Spleen (tissue), 13 donors: ENCODE measurements around the gene AKT1. TPM values are rescaled to one million over a fixed set of nuclear protein-coding genes. Genes with fewer than 3 reads are reported as not detected.

Source experiments
- DNase-seq: peaks from one replicate; pipeline ENCODE4 v3.0.0-alpha.2; 2020
- H3K27ac ChIP-seq, 8 donors: fragments of 200-600 bp; sonication (generic) in 7 of 8; 1 replicate in 4 of 8; 2 replicates in 4 of 8; pipeline versions ENCODE4 v1.5.0 to v1.8.0; 2016 to 2021; ENCODE audit warnings: inconsistent platforms in 4 of 8, mild to moderate bottlenecking in 4 of 8, moderate library complexity in 1 of 8
- H3K27me3 ChIP-seq, 7 donors: fragments of 200-600 bp; sonication (generic) in 6 of 7; replicated peaks in 1 of 7; 1 replicate in 4 of 7; 2 replicates in 3 of 7; pipeline versions ENCODE4 v1.5.0 to v1.8.0; 2016 to 2021; ENCODE audit warnings: inconsistent platforms in 3 of 7, mild to moderate bottlenecking in 1 of 7
- H3K36me3 ChIP-seq, 6 donors: fragments of 200-600 bp; sonication (generic) in 5 of 6; 1 replicate in 4 of 6; 2 replicates in 2 of 6; pipeline versions ENCODE4 v1.5.0 to v1.8.0; 2016 to 2021; ENCODE audit warnings: inconsistent platforms in 2 of 6
- H3K4me1 ChIP-seq, 6 donors: fragments of 200-600 bp; sonication (generic) in 5 of 6; 1 replicate in 3 of 6; 2 replicates in 3 of 6; pipeline versions ENCODE4 v1.5.0 to v1.8.0; 2016 to 2021; ENCODE audit warnings: inconsistent platforms in 3 of 6
- H3K4me3 ChIP-seq, 8 donors: fragments of 200-600 bp; sonication (generic) in 7 of 8; 1 replicate in 4 of 8; 2 replicates in 4 of 8; pipeline versions ENCODE4 v1.5.0 to v1.8.0; 2016 to 2021; ENCODE audit warnings: inconsistent platforms in 4 of 8, mild to moderate bottlenecking in 4 of 8, moderate library complexity in 2 of 8
- H3K9me3 ChIP-seq, 8 donors: fragments of 200-600 bp; sonication (generic) in 7 of 8; 1 replicate in 4 of 8; 2 replicates in 4 of 8; pipeline versions ENCODE4 v1.5.0 to v1.8.0; 2016 to 2021; ENCODE audit warnings: inconsistent platforms in 4 of 8
- CTCF ChIP-seq, 11 experiments: fragments of 200-600 bp in 7 of 11; fragments of 450-650 bp in 4 of 11; sonication (generic) in 4 of 11; IDR thresholded peaks in 8 of 11; conservative IDR thresholded peaks in 3 of 11; 1 replicate in 7 of 11; 2 replicates in 4 of 11; pipeline versions ENCODE4 v1.4.0 to v1.8.0; 2016 to 2021; ENCODE audit warnings: antibody characterized with exemption in 11 of 11, inconsistent platforms in 4 of 11, mild to moderate bottlenecking in 1 of 11
- POLR2A ChIP-seq, 3 donors: fragments of 450-650 bp; IDR thresholded peaks; one replicate each; pipeline ENCODE4 v1.5.1; 2017; ENCODE audit warnings: antibody characterized with exemption in 3 of 3, mild to moderate bottlenecking in 1 of 3
- POLR2AphosphoS5 ChIP-seq, 3 donors: sonication (generic); formaldehyde crosslinking; IDR thresholded peaks; one replicate each; pipeline ENCODE4 v1.5.1; 2017; ENCODE audit warnings: antibody characterized with exemption in 3 of 3
- WGBS, 5 donors: extraction: QIAGEN DNeasy Blood & Tissue Kit in 3 of 5; methylation state at CpG; one replicate each; pipeline versions ENCODE4 v1.1.5 to v1.1.7; 2013 to 2018; 5-methylcytosine and 5-hydroxymethylcytosine counted together
- intact Hi-C: fragments of 100-400 bp; cut with DNase I; formaldehyde crosslinking; loops from one replicate; pipeline ENCODE4 v1.15.0; 2023; ENCODE audit warnings: low total_unique reads
- long read RNA-seq, 2 donors: transcript quantifications; one replicate each; lab custom pipeline, GENCODE V29; 2026
- polyA plus RNA-seq, 3 donors: library from polyadenylated mRNA; stranded (reverse); fragments of 200-250 nt; gene quantifications; one replicate each; pipeline ENCODE4 v1.2.1, GENCODE V29; 2013
- total RNA-seq, 7 donors: library from RNA; depleted of rRNA in 3 of 7; stranded (reverse); fragments of >200 nt in 3 of 7; fragmentation: NEBNext Ultra II Directional in 4 of 7; extraction: Animal tissue kit (Norgen Biotek cat#: 25700) in 4 of 7; gene quantifications; one replicate each; pipeline versions ENCODE4 v1.1.0 to v1.2.1, GENCODE V29; 2016 to 2021
- donor health status: healthy with polysubstance abuse.
- donor health status: DM: no; HTN: no; CAD: no; lungs with moderate emphysema.
- donor health status: DM: no; HTN: no; CAD: no.
- donor health status: Bipolar disorder and iron deficiency.
- donor health status: healthy.
- donor health status: DM: no; HTN: no; CAD: no.
- donor health status: DM: yes; HTN: yes; CAD: no.

AKT1 gene
- 100 to 1,000 TPM; 107 to 184 (median 141) TPM for total RNA-seq
- 100 to 1,000 TPM in 1 of 3 donors, 10 to 100 TPM in 2; 56.2 to 114 (median 61.6) TPM for polyA plus RNA-seq
- long read RNA-seq, donor 1, transcript AKT1-203 (14 exons, 2,710 nt): major isoform, 19 of 38 reads
- long read RNA-seq, donor 1, partial matches to known transcripts: 17 of 38 reads
- long read RNA-seq, donor 1, other reads (novel, unspliced or antisense): 0 of 38 reads
- long read RNA-seq, donor 2, transcript AKT1-203 (14 exons, 2,710 nt): major isoform, 13 of 26 reads
- long read RNA-seq, donor 2, partial matches to known transcripts: 8 of 26 reads
- long read RNA-seq, donor 2, other reads (novel, unspliced or antisense): 0 of 26 reads

GRCh38 chr14:104794993-104795780 lies at the start of gene AKT1:
Gene AKT1, minus strand, starts transcription at chr14:104795748. Its CDS starts 3,105 bp downstream, at chr14:104792643.
- H3K4me1 ChIP-seq: peaks cover 58 to 93% (median 84%) of the 10 kb centered on the region in 6 donors
- H3K9me3 ChIP-seq: no peaks in the 10 kb centered on the region
- intact Hi-C loops: no loop called here
- WGBS, 5 donors: 0 to 1% (median 0%) methylated on average over 28 to 123 of the region's 124 CpGs
- no peaks in the 10 kb centered on the region for H3K27me3 ChIP-seq
- H3K36me3 ChIP-seq: peaks cover 0 to 25% (median 12%) of the 10 kb centered on the region in 6 donors
- no peak for TF ChIP-seq CTCF (IDR thresholded peaks at IDR 0.05 in 8 of 11, conservative IDR thresholded peaks at IDR 0.05 in 3 of 11)
- no peak for TF ChIP-seq POLR2AphosphoS5 (IDR thresholded peaks at IDR 0.05)
- no peak for TF ChIP-seq POLR2A (IDR thresholded peaks at IDR 0.05)
- H3K4me3 ChIP-seq: peak within 1 kb of the TSS; percentile 58 to 94 (median 76)
- peak; percentile 92 for DNase-seq
- peak within 1 kb of the TSS; percentile 76 to 95 (median 90) for H3K27ac ChIP-seq

GRCh38 chr14:104845033-104845666 lies 49.6 kb upstream of the AKT1 start:
- H3K27me3 ChIP-seq: peaks cover 0 to 88% (median 38%) of the 10 kb centered on the region in 7 donors
- H3K4me3 ChIP-seq: peak overlapping the region in 1 of 8 donors; percentile 58
- DNase-seq: peak; percentile 41
- H3K4me1 ChIP-seq: peaks cover 6 to 21% (median 18%) of the 10 kb centered on the region in 6 donors
- H3K9me3 ChIP-seq: no peaks in the 10 kb centered on the region
- TF ChIP-seq POLR2AphosphoS5 (IDR thresholded peaks at IDR 0.05) (no peak), POLR2A (IDR thresholded peaks at IDR 0.05) (no peak), CTCF (IDR thresholded peaks at IDR 0.05 in 8 of 11, conservative IDR thresholded peaks at IDR 0.05 in 3 of 11) (no peak)
- intact Hi-C loops: no loop called here
- H3K36me3 ChIP-seq: no peaks in the 10 kb centered on the region
- WGBS, 5 donors: 85 to 93% (median 90%) methylated on average over 4 of the region's 4 CpGs
- no peak overlapping the region for H3K27ac ChIP-seq

GRCh38 chr14:104844306-104845032 lies 48.9 kb upstream of the AKT1 start:
- 16 to 20% (median 17%) methylated on average over 23 to 27 of the region's 27 CpGs for WGBS, 5 donors
- H3K4me3 ChIP-seq: peak overlapping the region in 6 of 8 donors; percentile 13 to 58 (median 24)
- TF ChIP-seq POLR2AphosphoS5 (IDR thresholded peaks at IDR 0.05) (no peak), CTCF (IDR thresholded peaks at IDR 0.05 in 8 of 11, conservative IDR thresholded peaks at IDR 0.05 in 3 of 11) (no peak), POLR2A (IDR thresholded peaks at IDR 0.05) (no peak)
- intact Hi-C loops: no loop called here
- DNase-seq: peak; percentile 64
- peaks cover 6 to 21% (median 18%) of the 10 kb centered on the region in 6 donors for H3K4me1 ChIP-seq
- peaks cover 0 to 81% (median 38%) of the 10 kb centered on the region in 7 donors for H3K27me3 ChIP-seq
- H3K27ac ChIP-seq: no peak overlapping the region
- H3K36me3 ChIP-seq: no peaks in the 10 kb centered on the region
- H3K9me3 ChIP-seq: no peaks in the 10 kb centered on the region
